GM19397 (cell line): ENCODE data around the gene TBL1XR1.
A peak's percentile ranks its signal among the peaks of the same experiment; 100 is the strongest.

Experiments
- ATAC-seq: cut with Tn5 transposase; IDR thresholded peaks from one replicate; pipeline ENCODE4 v1.9.1; 2021; ENCODE audit warnings: mild to moderate bottlenecking, moderate library complexity; ENCODE audit not compliant: unreplicated experiment

The TBL1XR1 gene

GRCh38 chr3:177114253-177114652, 83.0 kb downstream of the TBL1XR1 start:
- ATAC-seq: no peak

DNA sequence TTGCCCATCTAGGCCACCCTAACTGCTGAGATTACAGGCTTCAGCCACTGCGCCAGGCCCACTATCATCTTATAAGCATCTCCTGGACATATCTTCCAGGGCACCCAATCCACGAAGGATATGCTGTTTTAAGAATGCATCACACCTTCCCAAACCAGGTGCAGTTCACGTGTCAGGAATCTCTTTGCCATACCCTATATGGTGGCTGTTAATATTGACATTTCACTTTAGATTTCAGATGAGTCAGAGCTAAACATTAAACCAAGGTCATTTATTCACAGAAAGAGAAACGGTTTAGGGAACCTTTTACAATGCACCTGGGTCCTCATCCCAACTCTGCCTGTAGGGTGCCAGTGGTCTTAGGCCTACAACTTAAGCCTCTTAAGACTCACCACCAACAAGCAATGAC, 85.7 kb downstream of the TBL1XR1 start:
- no peak for ATAC-seq

DNA sequence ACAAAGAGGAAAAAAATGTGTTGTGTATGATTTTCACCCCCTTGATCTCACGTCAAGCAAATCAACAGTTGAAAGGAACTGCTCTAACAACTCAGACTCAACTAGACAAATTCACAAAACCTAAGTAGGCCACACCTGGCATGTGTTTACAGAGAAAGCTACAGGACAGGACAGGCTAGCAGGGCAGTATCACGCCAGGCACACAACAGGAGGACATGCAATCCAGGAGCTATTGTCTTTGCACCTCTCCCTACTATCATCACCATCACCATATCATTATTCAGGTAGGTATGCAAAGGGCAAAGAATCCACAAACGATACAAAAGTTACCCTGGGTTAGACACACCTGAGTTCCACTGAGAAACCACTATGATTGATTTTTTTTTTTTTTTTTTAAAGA, 86.4 kb downstream of the TBL1XR1 start:
- no peak for ATAC-seq

DNA sequence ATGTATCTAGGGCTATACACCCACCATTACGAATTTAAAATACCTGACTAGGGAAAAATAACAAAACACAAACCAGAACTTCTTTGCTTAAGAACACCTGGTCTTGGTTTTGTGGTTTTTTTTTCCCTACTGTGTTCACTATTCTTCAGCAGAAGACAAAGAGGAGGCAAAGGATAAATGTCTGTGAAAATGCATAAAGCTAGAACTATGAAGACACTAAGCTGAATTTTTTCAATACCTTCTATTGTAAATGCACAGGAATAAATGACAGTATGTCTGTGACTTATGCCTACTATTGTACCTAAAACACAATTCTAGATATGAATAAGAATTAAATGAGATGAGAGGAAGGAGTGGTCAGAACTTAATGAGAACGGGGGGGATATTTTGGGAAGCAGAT, 86.9 kb downstream of the TBL1XR1 start:
- no peak for ATAC-seq

- no peak for ATAC-seq
These were observed 87.5 kb downstream of the TBL1XR1 start for GRCh38 chr3:177109688-177110330.

GRCh38 chr3:177108648-177109047, 88.6 kb downstream of the TBL1XR1 start:
- ATAC-seq: no peak

GRCh38 chr3:177107461-177108239, 89.6 kb downstream of the TBL1XR1 start:
- ATAC-seq: no peak

DNA sequence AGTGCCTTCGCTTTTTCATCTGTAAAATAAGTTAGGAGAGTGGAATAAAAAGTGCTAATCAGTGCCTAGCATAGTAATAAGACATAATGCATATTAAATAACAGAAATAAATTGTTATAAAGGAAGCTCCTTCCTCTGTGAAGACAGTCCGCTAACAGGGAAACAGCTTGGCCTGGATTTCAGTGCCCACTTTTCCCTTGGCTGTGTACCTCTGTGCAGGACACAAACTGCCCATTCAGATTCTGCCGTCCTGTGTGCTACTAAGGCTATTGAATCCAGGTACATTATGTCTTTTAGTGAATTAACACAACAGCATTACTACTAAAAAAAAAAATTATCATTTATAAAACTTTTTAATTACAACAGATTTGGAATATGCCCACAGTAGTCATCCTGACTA, 90.7 kb downstream of the TBL1XR1 start:
- no peak for ATAC-seq

GRCh38 chr3:177106184-177106583, 91.1 kb downstream of the TBL1XR1 start:
- ATAC-seq: peak; percentile 55

DNA sequence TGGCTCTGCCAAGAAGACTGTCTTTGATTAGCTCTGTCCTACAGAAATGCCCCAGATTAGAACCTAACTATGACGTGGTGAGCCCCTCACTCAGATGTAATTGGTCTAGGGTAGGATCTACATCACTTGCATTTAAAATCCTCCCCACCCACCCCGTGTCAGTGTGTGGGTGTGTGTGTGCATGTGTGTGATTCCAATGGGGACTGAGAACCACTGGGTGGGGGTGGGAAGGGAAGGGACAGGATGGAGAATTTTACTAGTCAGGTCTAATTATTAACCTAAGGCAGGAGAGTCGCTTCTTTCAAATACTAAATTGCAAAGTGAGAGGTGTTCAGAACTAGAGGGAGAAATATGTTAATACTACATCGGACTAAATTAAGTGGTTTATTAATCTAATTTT, 91.7 kb downstream of the TBL1XR1 start:
- no peak for ATAC-seq

- ATAC-seq: no peak
These were observed 92.8 kb downstream of the TBL1XR1 start for GRCh38 chr3:177104299-177104992.

DNA sequence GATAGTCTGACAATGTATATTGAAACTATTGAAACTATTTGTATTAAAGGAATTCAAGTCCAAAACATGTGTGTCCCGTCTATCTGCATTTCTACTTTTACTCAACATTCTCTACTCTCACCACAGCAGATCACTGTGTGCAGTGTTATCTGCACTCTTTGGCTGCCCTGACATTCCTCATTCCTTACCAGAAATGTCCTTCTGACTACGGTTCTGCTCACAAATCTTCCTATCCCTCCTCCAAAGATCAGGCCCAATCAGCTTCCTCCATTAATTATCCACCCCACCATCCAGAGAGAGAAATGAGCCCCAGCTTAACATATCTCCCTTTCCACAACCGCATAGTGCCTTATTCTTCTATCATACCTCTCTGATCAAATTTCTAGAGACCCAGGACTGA, 94.7 kb downstream of the TBL1XR1 start:
- ATAC-seq: no peak

DNA sequence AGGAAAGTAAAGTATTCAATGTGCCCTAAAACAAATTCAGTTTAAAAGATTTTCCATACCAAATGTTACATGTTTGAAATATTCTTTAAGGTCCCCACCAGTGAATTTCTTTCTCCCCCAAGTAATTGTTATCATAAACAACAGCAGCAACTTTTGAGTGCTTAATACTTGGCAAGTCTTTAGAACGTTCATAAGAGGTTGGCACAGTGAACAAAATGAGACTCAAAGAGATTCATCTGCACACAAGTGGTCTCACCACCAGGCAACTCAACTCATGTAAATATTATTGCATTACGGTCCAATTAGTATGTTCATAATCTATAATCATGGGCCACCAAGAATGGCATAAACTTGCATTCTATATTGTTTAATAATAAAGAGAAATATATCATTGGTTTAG, 98.7 kb downstream of the TBL1XR1 start:
- no peak for ATAC-seq

- ATAC-seq: no peak
These were observed 100.7 kb downstream of the TBL1XR1 start for GRCh38 chr3:177096615-177097014.

DNA sequence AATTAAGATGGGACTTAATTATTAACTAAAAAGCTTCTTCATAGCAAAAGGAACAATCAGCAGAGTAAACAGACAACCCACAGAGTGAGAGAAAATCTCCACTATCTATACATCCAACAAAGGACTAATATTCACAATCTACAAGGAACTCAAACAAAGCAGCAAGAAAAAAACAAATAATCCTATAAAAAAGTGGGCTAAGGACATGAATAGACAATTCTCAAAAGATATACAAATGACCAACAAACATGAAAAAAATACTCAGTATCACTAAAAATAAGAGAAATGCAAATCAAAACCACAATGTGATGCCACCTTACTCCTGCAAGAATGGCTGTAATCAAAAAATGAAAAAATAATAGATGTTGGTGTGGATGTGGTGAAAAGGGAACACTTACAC, 103.3 kb downstream of the TBL1XR1 start:
- ATAC-seq: no peak

DNA sequence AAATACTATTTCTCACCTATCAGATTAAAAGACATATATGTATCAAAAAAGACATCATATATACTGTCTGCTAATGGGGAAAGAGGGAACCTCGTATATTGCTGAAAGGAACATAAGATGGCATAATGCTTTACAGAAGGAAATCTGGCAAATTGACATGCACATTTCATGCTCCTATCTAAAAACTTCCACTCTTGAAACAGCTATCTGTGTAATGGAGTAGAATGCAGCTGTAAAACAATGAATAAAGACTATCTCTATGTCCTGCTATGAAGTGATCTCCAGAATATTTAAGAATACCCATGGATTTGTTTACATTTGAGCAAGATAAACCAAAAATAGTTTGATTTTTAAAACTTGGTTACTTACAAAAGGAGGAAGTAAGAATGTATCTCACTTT, 107.4 kb downstream of the TBL1XR1 start:
- ATAC-seq: no peak

DNA sequence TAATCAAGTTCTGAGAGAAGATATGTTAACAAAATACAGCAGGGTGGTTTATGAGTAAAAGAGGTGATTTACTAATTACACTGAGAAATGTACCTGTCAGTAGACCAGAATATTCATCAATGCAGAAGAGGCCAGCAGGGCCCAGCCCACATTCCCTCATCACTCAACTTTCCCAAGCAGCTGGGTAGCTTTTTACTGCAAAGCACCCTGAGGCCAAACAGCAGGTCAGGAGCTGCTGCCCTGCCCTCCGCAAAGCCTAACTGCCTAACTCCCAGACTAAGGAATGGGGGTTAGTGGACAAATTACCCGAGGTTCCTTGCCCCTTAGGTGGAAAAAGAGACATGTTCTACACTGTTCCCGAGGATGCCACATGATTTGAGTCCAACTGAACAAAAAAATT, 108.2 kb downstream of the TBL1XR1 start:
- ATAC-seq: no peak

GRCh38 chr3:177085794-177086193, 111.5 kb downstream of the TBL1XR1 start:
- no peak for ATAC-seq

DNA sequence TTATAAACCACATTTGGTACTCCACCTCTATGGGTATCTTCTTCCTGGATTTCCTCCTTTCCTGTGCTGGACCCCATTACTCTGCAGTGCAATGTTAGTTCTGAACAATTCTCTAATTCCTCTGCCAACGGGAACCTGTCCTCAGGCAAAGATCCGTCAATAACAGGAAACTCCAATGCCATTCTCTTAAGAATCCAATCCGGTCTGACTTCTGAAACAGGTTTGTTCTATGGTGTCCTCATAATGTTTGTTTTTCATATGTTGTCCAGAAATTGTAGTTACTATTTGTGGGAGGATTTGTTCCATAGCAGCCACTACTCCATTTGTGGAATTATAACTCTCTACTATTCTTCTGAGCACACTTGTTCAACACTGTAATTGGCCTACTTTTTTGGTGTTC, 112.7 kb downstream of the TBL1XR1 start:
- no peak for ATAC-seq

GRCh38 chr3:177080122-177080521, 117.2 kb downstream of the TBL1XR1 start:
- ATAC-seq: no peak

DNA sequence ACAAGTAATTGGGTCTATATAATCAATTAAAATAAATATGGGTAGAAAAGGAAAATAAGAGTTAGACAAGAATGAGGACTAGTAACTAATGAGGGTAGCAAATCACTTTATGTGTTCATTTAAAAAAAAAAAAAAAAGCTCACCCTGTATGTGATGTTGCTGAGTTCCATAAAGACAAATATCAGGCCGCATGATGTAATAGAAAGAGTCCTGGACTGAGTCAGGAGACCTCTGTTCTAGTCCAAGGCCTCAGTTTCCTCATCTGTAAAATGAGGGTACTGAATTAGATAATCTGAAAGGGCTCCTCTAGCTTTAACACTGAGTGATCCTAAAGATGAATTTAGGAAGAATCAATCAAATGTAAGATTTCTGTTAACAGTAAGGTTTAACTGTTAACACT, 117.6 kb downstream of the TBL1XR1 start:
- ATAC-seq: no peak
